SH-SY5Y (cell line): ENCODE measurements around the gene MS4A4E.

Source experiments
- GATA2 ChIP-seq: IDR thresholded peaks from 2 replicates; pipeline ENCODE4 v1.6.1; 2011; ENCODE audit warnings: mild to moderate bottlenecking, low read depth, low read length
- GATA3 ChIP-seq: IDR thresholded peaks from 2 replicates; pipeline ENCODE4 v1.6.1; 2011; ENCODE audit warnings: low read depth, mild to moderate bottlenecking, low read length, moderate library complexity

DNA sequence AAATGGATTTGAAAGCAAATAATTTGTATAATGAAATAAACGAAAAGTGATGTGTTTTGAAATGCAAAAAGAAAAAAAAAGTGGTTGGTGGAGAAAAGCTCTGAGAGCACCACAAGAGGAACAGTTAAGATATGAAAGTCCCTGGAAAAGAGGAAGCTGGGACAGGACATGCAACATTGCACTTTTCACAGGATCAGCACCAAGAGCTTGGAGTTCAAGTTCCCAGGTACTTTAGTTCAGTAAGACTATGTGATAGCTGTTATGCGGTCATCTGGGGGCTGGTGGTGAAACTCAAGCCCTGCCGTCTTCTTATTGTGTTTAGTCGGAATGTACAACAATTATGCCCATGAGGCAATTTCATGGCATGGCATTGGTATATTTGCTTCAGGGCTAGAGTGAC is 20.5 kb upstream of the MS4A4E start:
- TF ChIP-seq GATA3 (no peak), GATA2 (no peak)
